Karpas-422 (cell line): ENCODE results near the gene ROBO1. TPM values are rescaled to one million over a fixed set of nuclear protein-coding genes. Genes with fewer than 3 reads are reported as not detected.

ENCODE experiments used
- DNase-seq: peaks from one replicate; pipeline ENCODE4 v3.0.0-alpha.2; 2015
- H2AFZ ChIP-seq: fragments of 200-600 bp; sonication (generic); 2 replicates; pipeline ENCODE4 v1.6.1; 2014; ENCODE audit warnings: antibody characterized with exemption, low read length, mixed read lengths
- H3K27ac ChIP-seq: fragments of 200-600 bp; sonication (generic); 2 replicates; pipeline ENCODE4 v1.5.1; 2014; ENCODE audit warnings: mild to moderate bottlenecking, low read length, moderate library complexity
- H3K27me3 ChIP-seq: fragments of 200-600 bp; sonication (generic); 2 replicates; pipeline ENCODE4 v1.6.1; 2014; ENCODE audit warnings: low read length, mixed read lengths
- H3K36me3 ChIP-seq: fragments of 200-600 bp; sonication (generic); 2 replicates; pipeline ENCODE4 v1.6.1; 2014; ENCODE audit warnings: low read length, mixed read lengths; ENCODE audit not compliant: insufficient read depth
- H3K4me1 ChIP-seq: fragments of 200-600 bp; sonication (generic); 2 replicates; pipeline ENCODE4 v1.6.1; 2014; ENCODE audit warnings: mild to moderate bottlenecking, low read length, mixed read lengths
- H3K4me2 ChIP-seq: fragments of 200-600 bp; sonication (generic); 2 replicates; pipeline ENCODE4 v1.6.1; 2014; ENCODE audit warnings: low read length, low read depth, mild to moderate bottlenecking; ENCODE audit not compliant: poor library complexity, severe bottlenecking
- H3K4me3 ChIP-seq: fragments of 200-600 bp; sonication (generic); 2 replicates; pipeline ENCODE4 v1.5.1; 2014; ENCODE audit warnings: mild to moderate bottlenecking, antibody characterized with exemption, low read length, mixed read lengths
- H3K79me2 ChIP-seq: fragments of 200-600 bp; sonication (generic); 2 replicates; pipeline ENCODE4 v1.6.1; 2014; ENCODE audit warnings: mild to moderate bottlenecking, low read length, mixed read lengths
- H3K9ac ChIP-seq: fragments of 200-600 bp; sonication (generic); 2 replicates; pipeline ENCODE4 v1.6.0; 2014; ENCODE audit warnings: low read length
- H3K9me2 ChIP-seq: fragments of 200-600 bp; sonication (generic), shearing (Covaris generic); replicated peaks from 2 replicates; pipeline ENCODE4 v1.6.0; 2014; ENCODE audit warnings: mild to moderate bottlenecking, low read length, moderate library complexity; ENCODE audit not compliant: insufficient read depth
- H3K9me3 ChIP-seq: fragments of 300-700, 200-600 bp; sonication (generic); 2 replicates; pipeline ENCODE4 v1.6.1; 2014; ENCODE audit warnings: low read length, mixed read lengths
- H4K20me1 ChIP-seq: fragments of 200-600 bp; sonication (generic); 2 replicates; pipeline ENCODE4 v1.6.1; 2014; ENCODE audit warnings: mild to moderate bottlenecking, antibody characterized with exemption, low read length, low read depth; ENCODE audit not compliant: insufficient read depth
- total RNA-seq: library from RNA; depleted of rRNA; stranded (reverse); fragments of >200 nt; shearing (Covaris generic); gene quantifications from 2 replicates; pipeline ENCODE4 v1.2.3, GENCODE V29; 2014; ENCODE audit warnings: low replicate concordance

ROBO1 gene
- total RNA-seq, 1 experiment from 2014 or later: not detected

DNA sequence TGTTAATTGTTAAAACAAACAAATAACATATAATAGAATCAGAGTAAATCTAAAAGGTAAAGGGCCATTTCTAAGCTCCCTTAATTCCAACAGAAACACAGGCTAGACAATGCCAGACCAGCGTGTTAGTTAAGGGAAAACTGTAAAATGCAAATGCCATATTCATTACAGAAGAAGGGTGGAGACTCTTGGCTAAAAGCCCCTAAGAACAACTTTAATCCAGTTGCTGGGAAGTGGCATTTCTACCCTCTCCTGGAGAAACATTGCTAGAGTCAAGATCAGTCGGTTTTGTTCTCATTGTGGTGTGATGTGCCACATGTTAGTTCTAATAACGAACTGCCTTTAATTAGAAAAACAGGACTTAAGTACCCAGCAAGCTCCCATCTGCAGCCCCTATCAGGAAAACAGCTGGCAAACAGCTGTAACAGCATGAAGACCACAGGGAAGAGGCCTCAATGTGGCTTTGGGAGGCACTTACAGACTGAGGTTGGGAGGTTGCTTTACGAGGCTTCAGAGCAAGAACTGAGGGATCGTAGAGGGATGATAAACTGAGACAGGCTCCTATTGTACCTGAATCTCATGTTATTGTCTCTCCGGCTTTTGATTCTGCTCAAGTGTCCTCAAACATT, 1134.8 kb downstream of the ROBO1 start:
- H3K4me3 ChIP-seq: no peak overlapping the region
- H3K9me2 ChIP-seq: no peaks in the 10 kb centered on the region
- H3K36me3 ChIP-seq: no peaks in the 10 kb centered on the region
- peak; percentile 6 for DNase-seq
- H4K20me1 ChIP-seq: no peaks in the 10 kb centered on the region
- H3K4me1 ChIP-seq: no peaks in the 10 kb centered on the region
- H3K4me2 ChIP-seq: no peak overlapping the region
- H3K79me2 ChIP-seq: no peaks in the 10 kb centered on the region
- no peak overlapping the region for H3K9ac ChIP-seq
- no peak overlapping the region for H2AFZ ChIP-seq
- H3K27me3 ChIP-seq: no peaks in the 10 kb centered on the region
- no peak overlapping the region for H3K27ac ChIP-seq
- H3K9me3 ChIP-seq: no peaks in the 10 kb centered on the region

DNA sequence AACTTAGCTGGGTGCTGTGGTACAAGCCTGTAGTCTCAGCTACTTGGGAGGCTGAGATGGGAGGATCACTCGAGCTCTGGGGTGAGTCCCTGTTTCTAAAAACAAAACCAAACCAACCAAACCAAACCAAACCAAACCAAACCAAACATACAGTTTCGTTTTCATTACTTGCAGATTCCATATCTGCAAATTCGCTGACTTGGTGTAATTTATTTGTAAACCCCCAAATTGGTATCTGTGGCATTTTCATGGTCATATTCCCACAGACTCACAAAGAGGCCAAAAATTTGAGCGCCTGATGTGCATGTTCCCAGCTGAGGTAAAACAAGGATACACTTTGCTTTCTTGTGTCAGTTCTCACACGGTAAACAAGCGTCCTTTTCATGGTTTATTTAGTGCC, 1138.3 kb downstream of the ROBO1 start:
- DNase-seq: no peak
- no peak overlapping the region for H3K4me3 ChIP-seq
- no peak overlapping the region for H2AFZ ChIP-seq

DNA sequence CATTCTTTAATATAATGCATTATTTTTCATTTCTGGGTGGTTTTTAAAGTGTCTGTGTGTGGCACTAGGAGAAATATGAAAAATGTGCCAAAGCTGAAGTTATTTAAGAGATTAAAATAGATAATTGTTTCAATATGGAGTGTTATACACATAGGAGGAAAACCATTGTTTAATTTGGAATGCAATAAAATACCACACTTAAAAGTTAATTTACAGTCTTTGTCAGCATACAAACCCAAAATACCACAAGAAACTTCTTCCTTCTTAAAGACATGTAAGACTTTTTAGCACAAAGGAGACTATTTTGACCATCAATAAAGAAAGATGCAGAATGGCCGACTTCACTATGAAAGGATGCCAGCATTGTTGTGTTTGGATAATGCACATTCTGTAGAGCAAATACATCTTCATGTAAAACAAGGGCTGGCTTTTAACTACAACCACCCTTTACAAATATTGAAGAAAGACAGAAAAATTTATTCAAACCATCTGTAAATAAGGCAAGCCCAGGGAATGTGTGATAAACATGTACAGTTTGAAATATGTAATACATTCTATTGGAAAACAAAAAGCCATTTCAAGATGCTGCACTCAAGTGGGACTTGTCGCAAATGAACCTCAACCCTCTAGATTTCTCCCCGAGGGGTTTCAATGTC, 1146.6 kb downstream of the ROBO1 start:
- no peaks in the 10 kb centered on the region for H4K20me1 ChIP-seq
- no peaks in the 10 kb centered on the region for H3K4me1 ChIP-seq
- H3K4me2 ChIP-seq: no peak overlapping the region
- H3K4me3 ChIP-seq: no peak overlapping the region
- no peak for DNase-seq
- H3K79me2 ChIP-seq: no peaks in the 10 kb centered on the region
- no peaks in the 10 kb centered on the region for H3K9me2 ChIP-seq
- H3K27me3 ChIP-seq: no peaks in the 10 kb centered on the region
- H2AFZ ChIP-seq: no peak overlapping the region
- H3K9ac ChIP-seq: no peak overlapping the region
- H3K27ac ChIP-seq: no peak overlapping the region
- H3K9me3 ChIP-seq: no peaks in the 10 kb centered on the region
- no peaks in the 10 kb centered on the region for H3K36me3 ChIP-seq

More for the DNA sequence above, 1138.3 kb downstream of the ROBO1 start:
- Histone ChIP-seq H3K9me3 (no peaks in the 10 kb centered on the region), H3K27ac (no peak overlapping the region), H3K4me2 (no peak overlapping the region), H3K36me3 (no peaks in the 10 kb centered on the region), H3K9me2 (no peaks in the 10 kb centered on the region), H3K4me1 (no peaks in the 10 kb centered on the region), H3K79me2 (no peaks in the 10 kb centered on the region), H3K27me3 (no peaks in the 10 kb centered on the region), H3K9ac (no peak overlapping the region), H4K20me1 (no peaks in the 10 kb centered on the region)

DNA sequence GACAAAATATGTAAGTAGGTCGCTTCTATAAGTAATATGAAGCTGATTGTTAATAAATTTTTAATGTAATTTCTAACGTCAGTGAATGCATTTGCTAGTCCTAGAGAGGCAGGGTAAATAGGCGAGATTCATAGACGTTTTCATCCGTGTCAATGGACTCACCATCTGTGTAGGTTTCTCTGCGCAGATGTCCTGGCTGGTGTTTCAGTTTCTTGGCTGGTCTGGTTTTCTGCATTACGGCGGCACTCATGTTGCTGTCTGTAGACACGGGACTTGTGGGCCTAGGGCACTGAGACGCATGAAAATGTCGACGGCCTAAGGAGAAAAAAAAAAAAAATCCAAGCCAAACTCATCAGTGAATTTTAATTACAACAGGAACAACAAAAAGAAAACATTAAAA, 1153.3 kb downstream of the ROBO1 start:
- H3K4me3 ChIP-seq: no peak overlapping the region
- H3K4me1 ChIP-seq: peaks cover 14% of the 10 kb centered on the region
- H3K27ac ChIP-seq: no peak overlapping the region
- H2AFZ ChIP-seq: no peak overlapping the region
- DNase-seq: peak; percentile 22
- no peaks in the 10 kb centered on the region for H4K20me1 ChIP-seq
- H3K9me3 ChIP-seq: no peaks in the 10 kb centered on the region
- no peaks in the 10 kb centered on the region for H3K9me2 ChIP-seq
- no peaks in the 10 kb centered on the region for H3K36me3 ChIP-seq
- no peaks in the 10 kb centered on the region for H3K79me2 ChIP-seq
- no peak overlapping the region for H3K9ac ChIP-seq
- H3K27me3 ChIP-seq: no peaks in the 10 kb centered on the region
- no peak overlapping the region for H3K4me2 ChIP-seq

DNA sequence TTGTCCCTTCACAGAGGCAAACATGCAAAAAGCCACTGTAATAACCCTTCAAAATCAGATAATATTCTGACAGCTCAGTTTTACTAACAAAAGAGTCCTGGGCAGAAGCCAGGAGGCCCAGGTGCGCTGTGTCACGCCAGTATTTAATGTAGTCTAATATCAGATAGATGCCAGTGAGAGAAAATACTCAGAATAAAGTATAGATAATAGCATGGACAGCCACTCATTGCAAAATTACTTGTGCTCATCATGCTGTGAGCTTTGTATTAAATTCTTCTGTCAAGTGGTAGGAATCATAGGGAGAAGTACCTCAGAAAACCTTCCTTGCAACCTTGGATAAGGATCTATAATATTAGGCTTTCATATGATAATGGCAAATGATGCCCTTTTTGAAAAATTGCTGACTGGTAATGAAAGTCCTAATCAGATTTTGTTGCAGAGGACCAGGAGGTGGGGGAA, 1154.3 kb downstream of the ROBO1 start:
- Histone ChIP-seq H3K27ac (no peak overlapping the region), H3K79me2 (no peaks in the 10 kb centered on the region), H3K9me2 (no peaks in the 10 kb centered on the region), H3K36me3 (no peaks in the 10 kb centered on the region), H3K9me3 (no peaks in the 10 kb centered on the region), H3K4me1 (peaks cover 14% of the 10 kb centered on the region), H3K9ac (no peak overlapping the region), H3K4me3 (no peak overlapping the region), H3K27me3 (no peaks in the 10 kb centered on the region), H2AFZ (no peak overlapping the region), H4K20me1 (no peaks in the 10 kb centered on the region), H3K4me2 (no peak overlapping the region)
- peak; percentile 14 for DNase-seq

DNA sequence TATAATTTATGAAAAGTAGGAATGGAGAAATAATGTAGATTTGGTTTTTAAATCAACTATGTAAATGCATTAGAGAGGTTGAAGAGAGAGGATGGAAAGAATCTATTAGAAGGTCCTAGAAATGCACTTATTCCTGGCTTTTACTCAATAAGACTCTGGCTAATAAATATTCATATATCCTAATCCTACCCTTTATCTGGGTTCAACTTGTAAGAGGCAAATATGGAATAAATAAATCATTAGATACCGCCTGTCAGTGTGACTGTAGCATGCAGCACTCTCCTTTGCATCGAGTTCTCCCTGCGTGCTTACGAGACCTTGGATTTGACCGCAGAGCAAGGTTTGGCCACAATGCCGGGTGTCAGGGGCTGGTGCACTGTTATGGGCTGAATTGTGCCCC, 1156.5 kb downstream of the ROBO1 start:
- H3K4me1 ChIP-seq: peaks cover 14% of the 10 kb centered on the region
- H3K9me2 ChIP-seq: no peaks in the 10 kb centered on the region
- no peak overlapping the region for H3K4me3 ChIP-seq
- peak; percentile 24 for DNase-seq
- H3K9ac ChIP-seq: no peak overlapping the region
- H3K4me2 ChIP-seq: no peak overlapping the region
- H3K9me3 ChIP-seq: no peaks in the 10 kb centered on the region
- no peak overlapping the region for H3K27ac ChIP-seq
- H3K79me2 ChIP-seq: no peaks in the 10 kb centered on the region
- H3K27me3 ChIP-seq: no peaks in the 10 kb centered on the region
- H2AFZ ChIP-seq: no peak overlapping the region
- H3K36me3 ChIP-seq: no peaks in the 10 kb centered on the region
- no peaks in the 10 kb centered on the region for H4K20me1 ChIP-seq

DNA sequence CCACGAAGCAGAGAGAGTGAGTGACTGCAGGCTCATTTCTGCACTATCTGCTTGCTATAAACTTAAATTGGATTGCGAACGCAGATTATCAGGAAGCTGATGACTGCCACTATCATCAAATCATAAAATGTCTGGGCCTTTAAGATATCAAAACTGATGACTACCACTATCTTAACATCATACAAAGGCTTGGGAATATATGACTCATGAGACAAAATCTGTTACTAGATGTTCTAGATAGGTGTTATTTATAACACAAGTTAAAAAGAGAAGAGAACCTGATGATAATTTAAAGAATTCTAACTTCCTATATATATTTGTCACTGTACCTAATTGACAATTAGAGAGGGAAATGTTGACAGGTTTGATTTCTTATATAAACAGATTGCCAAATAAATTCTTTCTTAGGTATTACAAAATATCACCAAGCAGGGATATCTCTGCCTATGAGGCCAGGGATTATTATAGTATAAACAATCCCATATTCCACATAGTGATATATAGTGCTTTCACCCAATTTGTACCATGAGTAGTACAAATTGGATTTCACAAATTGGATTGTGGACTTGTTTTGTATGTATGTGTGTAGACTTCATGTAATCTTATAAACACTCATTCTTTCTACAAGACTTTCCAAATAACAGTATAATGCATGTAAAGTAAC, 1157.2 kb downstream of the ROBO1 start:
- peak; percentile 5 for DNase-seq
- Histone ChIP-seq H3K4me3 (no peak overlapping the region), H3K9me2 (no peaks in the 10 kb centered on the region), H2AFZ (no peak overlapping the region), H4K20me1 (no peaks in the 10 kb centered on the region), H3K4me1 (peaks cover 14% of the 10 kb centered on the region), H3K36me3 (no peaks in the 10 kb centered on the region), H3K27ac (no peak overlapping the region), H3K9me3 (no peaks in the 10 kb centered on the region), H3K4me2 (no peak overlapping the region), H3K27me3 (no peaks in the 10 kb centered on the region), H3K9ac (no peak overlapping the region), H3K79me2 (no peaks in the 10 kb centered on the region)

DNA sequence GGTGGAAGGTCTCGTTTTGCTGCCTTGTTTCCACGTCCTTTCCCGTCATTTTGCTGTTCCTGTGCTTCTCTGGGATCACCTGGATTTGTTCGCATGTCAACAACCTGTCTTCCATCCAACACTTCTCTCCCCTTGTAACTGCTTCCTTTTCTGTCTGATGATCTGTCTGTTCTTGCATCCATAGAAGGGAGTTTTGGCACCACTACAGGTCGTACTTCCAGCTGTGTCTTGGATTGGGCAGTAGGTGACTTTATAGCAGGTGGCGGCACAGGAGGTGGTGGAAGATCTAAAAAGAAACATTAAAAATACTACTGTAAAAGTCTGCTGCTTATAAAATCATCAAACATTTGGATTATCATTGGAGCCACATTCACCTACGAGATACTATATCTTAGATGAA, 1161.0 kb downstream of the ROBO1 start:
- Histone ChIP-seq H3K4me2 (no peak overlapping the region), H3K27ac (no peak overlapping the region), H3K4me1 (no peaks in the 10 kb centered on the region), H3K9ac (no peak overlapping the region), H2AFZ (no peak overlapping the region), H3K79me2 (no peaks in the 10 kb centered on the region), H3K36me3 (no peaks in the 10 kb centered on the region), H3K9me2 (no peaks in the 10 kb centered on the region), H3K9me3 (no peaks in the 10 kb centered on the region), H3K27me3 (no peaks in the 10 kb centered on the region), H4K20me1 (no peaks in the 10 kb centered on the region), H3K4me3 (no peak overlapping the region)
- DNase-seq: no peak
